HG02885 (cell line): ENCODE results near the gene SYNE1.

ENCODE experiments used
- ATAC-seq: cut with Tn5 transposase; IDR thresholded peaks from one replicate; pipeline ENCODE4 v1.9.1; 2021; ENCODE audit warnings: mild to moderate bottlenecking; ENCODE audit not compliant: unreplicated experiment, poor library complexity

SYNE1 gene

GRCh38 chr6:152207915-152208714 is 429.0 kb downstream of the SYNE1 start:
- no peak for ATAC-seq

GRCh38 chr6:152206072-152206818 is 430.9 kb downstream of the SYNE1 start:
- ATAC-seq: no peak

DNA sequence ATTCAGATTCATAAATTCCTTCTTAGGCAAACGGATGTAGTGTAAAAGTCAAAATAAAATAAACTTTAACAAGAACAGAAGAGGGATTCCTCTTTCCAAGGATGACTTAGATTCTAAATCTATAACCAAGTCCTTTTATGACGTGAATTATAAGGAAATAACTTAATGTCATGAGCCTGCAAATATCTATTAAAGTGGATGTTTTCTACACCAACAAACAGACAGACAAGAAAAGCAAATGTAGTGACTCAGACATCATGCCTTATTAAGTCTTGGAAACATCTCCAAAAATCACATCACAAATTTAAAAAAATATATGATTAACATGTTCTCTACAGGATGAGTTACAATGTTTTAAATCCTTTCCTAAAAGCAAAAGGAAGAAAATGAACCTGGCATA is 432.6 kb downstream of the SYNE1 start:
- ATAC-seq: no peak

DNA sequence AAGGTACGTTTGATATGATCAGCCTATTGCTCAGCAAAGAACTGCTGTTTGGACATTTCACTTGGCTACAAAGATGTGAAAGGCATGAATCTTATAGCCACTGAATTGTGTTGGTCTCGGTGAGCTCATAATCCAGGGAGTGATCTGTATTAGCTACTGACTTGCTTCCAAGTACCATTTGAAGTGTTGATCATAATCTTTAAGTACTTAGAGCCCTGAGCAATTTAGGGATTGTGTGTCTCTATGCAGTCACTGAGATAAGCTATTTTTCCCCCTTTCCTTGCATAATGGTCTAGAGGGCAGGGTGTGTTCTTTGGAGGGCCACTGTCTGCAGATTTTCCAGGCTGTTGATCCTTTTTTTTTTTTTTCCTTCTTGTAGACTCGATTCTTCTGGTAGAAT is 436.0 kb downstream of the SYNE1 start:
- ATAC-seq: no peak

- no peak for ATAC-seq
These were observed 441.3 kb downstream of the SYNE1 start for GRCh38 chr6:152195896-152196295.

GRCh38 chr6:152189736-152190135 is 447.4 kb downstream of the SYNE1 start:
- no peak for ATAC-seq

DNA sequence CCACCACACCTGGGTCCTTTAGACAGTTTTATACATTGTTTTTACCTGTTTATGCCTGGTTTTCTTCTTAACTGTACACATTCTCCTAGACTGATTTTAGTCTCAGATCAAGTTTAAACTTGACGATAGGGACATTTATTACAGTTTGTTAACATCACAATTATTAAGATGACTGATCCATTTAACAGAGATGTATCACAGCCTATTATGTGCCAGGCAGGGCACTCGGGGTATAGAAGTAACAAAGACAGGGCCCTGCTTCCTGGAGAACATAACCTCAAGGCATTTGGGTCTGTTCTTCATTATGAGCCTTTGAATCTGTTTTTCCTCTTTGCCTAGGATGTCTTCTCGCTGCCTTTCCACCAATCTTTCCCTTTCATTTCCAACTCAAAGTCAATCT is 449.2 kb downstream of the SYNE1 start:
- ATAC-seq: no peak

DNA sequence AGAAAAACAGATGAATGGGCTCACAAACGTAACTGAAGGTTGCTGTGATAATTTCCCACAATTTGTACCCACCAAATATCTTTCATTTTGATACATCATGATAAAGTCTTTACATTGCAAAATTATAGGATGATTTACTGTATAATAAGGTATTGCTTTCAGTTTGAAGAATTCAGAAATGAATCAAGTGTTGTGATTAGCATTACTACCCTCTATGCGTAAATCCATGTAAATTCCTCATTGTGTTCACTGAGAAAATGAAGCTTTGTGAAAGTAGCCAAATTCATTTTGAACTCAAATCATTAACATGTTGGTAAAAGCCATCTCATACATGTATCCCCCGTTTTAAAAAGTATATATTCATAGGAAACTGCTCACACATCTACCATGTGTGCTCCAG is 450.3 kb downstream of the SYNE1 start:
- no peak for ATAC-seq

GRCh38 chr6:152184917-152185574 is 452.1 kb downstream of the SYNE1 start:
- ATAC-seq: peak; percentile 78

- peak; percentile 39 for ATAC-seq
These were observed 452.6 kb downstream of the SYNE1 start for GRCh38 chr6:152184573-152184916.

DNA sequence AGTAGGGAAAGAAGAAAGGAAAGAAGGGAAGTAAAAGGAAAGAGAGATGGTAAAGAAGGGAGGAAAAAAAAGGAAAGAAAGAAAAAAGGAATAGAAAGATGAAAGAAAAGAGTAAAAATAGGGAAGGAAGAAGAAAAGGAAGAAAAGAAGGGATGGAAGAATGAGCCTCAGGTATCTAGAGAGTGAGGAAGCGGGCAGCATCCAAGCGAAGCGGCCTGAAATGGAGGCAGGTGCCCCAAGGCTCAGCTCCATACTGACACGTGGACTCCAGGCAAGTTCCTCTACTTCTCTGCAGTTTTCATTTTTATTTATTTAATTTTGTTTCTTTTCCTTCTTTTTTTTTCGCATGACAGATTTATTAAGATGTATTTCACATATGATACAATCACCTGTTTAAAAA is 456.6 kb downstream of the SYNE1 start:
- no peak for ATAC-seq

DNA sequence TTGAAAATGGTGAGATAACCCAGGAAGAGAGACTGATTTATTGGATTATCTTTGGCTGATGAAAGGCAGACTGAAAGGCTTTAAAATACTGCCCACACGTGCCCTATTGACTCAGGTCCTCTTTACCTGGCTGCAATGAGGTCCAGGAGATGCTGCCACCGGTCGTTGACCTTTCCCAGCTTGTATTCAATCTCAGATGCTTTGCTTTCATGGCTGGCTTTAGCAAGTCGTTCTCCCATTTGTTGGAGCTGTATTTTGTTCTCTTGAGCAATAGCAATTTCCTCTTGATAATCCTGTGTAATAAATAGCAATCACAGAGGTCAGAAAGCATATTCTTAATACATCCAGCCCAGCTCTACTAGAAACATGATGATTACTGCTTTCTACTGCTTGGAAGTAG is 460.9 kb downstream of the SYNE1 start:
- no peak for ATAC-seq

- ATAC-seq: no peak
These were observed 463.2 kb downstream of the SYNE1 start for GRCh38 chr6:152173957-152174356.

GRCh38 chr6:152173321-152173720 is 463.8 kb downstream of the SYNE1 start:
- ATAC-seq: no peak

GRCh38 chr6:152170702-152171667 is 466.2 kb downstream of the SYNE1 start:
- ATAC-seq: peak; percentile 97

DNA sequence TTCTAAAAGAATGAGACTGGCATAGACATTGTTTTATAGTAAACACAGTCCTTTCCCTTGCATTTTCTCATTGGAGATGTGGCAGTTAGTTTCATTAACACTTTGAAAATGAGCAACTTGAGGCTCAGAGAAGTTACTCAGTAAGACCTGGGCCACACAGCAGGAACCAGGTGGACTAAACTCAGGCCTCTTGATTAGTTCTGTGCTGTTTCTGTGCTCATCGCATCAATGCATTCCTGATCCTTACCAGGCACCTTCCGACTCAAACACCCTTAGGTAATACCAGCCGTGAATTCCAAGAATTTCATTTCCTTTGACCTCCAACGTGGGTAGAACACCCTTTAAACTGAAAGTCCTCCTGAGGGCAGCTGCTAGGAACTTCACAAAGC is 466.9 kb downstream of the SYNE1 start:
- ATAC-seq: no peak

GRCh38 chr6:152167641-152168603 is 469.2 kb downstream of the SYNE1 start:
- ATAC-seq: no peak

DNA sequence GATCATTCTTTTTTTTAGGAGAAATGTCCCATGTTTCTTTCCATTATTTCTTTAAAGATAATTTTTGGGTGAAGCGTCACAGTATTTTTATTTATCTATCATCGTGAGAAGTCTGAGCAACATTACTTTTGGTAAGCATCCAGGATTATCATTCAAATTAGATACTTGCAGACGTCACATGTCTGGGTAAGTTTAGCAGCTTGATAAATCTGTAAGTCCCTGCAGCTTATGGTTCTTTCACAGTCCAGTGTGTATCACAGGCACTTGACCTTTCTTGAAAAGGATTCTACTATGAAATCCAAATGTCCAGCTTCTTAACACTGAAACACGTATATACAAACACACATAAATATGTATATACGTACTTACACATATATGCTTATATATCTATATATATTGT is 470.3 kb downstream of the SYNE1 start:
- ATAC-seq: no peak

DNA sequence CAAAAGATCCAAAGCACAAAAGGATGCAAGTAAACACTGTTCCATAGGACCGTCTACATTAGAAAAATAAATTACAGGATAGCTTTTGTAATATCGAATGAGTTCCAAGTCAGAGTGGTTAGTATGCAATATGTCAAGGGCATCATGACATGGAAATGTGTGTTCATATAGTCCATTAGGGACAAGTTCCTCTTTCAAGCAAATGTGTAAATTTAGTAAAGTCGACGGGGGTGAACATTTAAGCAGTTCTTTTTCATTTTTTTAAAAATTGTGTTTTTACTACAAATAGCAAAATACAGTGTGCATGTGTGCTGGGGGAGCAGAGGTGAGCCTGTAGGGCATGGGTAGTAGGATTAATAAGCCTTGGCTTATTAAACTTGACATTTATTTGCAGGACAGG is 470.7 kb downstream of the SYNE1 start:
- ATAC-seq: no peak
